GM12878 (cell line): Measurements from ENCODE around the gene WWOX. TPM values are rescaled to one million over a fixed set of nuclear protein-coding genes. Genes with fewer than 3 reads are reported as not detected.

ENCODE experiments used
- ATAC-seq: fragments of 200-7000 bp; cut with Tn5 transposase; 3 replicates; pipeline ENCODE4 v1.9.1; 2020; ENCODE audit warnings: mild to moderate bottlenecking, moderate library complexity
- BruUV-seq: library from RNA; stranded (reverse); fragments of 400-500 nt; replicated peaks from 2 replicates; lab custom pipeline; 2021; lab: Mats Ljungman, UMichigan
- CTCF ChIA-PET: fragments of 300-600 bp; sonication (Branson Sonifier 250); formaldehyde crosslinking; extraction: SDS; loops from one replicate; lab custom pipeline; 2021; ENCODE audit warnings: inconsistent platforms; lab: Yijun Ruan, JAX
- POLR2A ChIA-PET: fragments of 350-600 bp; formaldehyde crosslinking; extraction: SDS; loops from one replicate; lab custom pipeline; 2021; ENCODE audit warnings: inconsistent platforms; lab: Charles Lee
- RAD21 ChIA-PET: fragments of 300-600 bp; sonication (Branson Sonifier 250); formaldehyde crosslinking; loops from one replicate; lab custom pipeline; 2023; ENCODE audit warnings: antibody characterized with exemption; ENCODE audit not compliant: unreplicated experiment; lab: Charles Lee
- SMC1A ChIA-PET: fragments of 300-600 bp; sonication (Branson Sonifier 250); formaldehyde crosslinking; loops from one replicate; lab custom pipeline; 2023; ENCODE audit not compliant: unreplicated experiment, uncharacterized antibody; lab: Charles Lee
- DNase-seq: peaks from one replicate; pipeline ENCODE4 v3.0.0-alpha.2; 2011; ENCODE audit warnings: low read depth, low spot score
- FAIRE-seq: peaks from 3 replicates; lab custom pipeline; 2011; peaks lifted over from hg19 to GRCh38; lab: Jason Lieb, UNC
- H2AFZ ChIP-seq: 2 replicates; pipeline ENCODE4 v1.6.0; 2011; ENCODE audit warnings: low read depth, low read length, control low read depth; ENCODE audit not compliant: control insufficient read depth
- H3K27ac ChIP-seq: 2 replicates; pipeline ENCODE4 v1.5.1; 2011; ENCODE audit warnings: control low read depth; ENCODE audit not compliant: control insufficient read depth, insufficient read depth
- H3K27me3 ChIP-seq, 2 experiments: replicated peaks in 1 of 2; 2 replicates each; pipeline versions ENCODE4 v1.6.0 to v1.6.1; 2011; ENCODE audit warnings: low read length in 1 of 2; ENCODE audit not compliant: control insufficient read depth in 2 of 2, insufficient read depth in 2 of 2
- H3K36me3 ChIP-seq, 2 experiments: 2 replicates each; pipeline ENCODE4 v1.5.1; 2011; ENCODE audit warnings: low read length in 1 of 2; ENCODE audit not compliant: control insufficient read depth in 2 of 2, insufficient read depth in 2 of 2
- H3K4me1 ChIP-seq: 2 replicates; pipeline ENCODE4 v1.6.1; 2011; ENCODE audit warnings: mild to moderate bottlenecking, low read length, moderate library complexity, mixed read lengths; ENCODE audit not compliant: control insufficient read depth, insufficient read depth
- H3K4me2 ChIP-seq: 2 replicates; pipeline ENCODE4 v1.6.0; 2011; ENCODE audit warnings: control low read depth; ENCODE audit not compliant: control insufficient read depth, insufficient read depth
- H3K4me3 ChIP-seq: fragments of 200-600 bp; sonication (generic); 2 replicates; pipeline ENCODE4 v1.5.1; 2016
- H3K79me2 ChIP-seq: 2 replicates; pipeline ENCODE4 v1.6.0; 2011; ENCODE audit warnings: low read length; ENCODE audit not compliant: control insufficient read depth, insufficient read depth
- H3K9ac ChIP-seq: 2 replicates; pipeline ENCODE4 v1.8.0; 2011; ENCODE audit warnings: low read length, control low read depth, mixed read lengths; ENCODE audit not compliant: control insufficient read depth, insufficient read depth
- H3K9me3 ChIP-seq: replicated peaks from 3 replicates; pipeline ENCODE4 v1.5.1; 2011; ENCODE audit warnings: mild to moderate bottlenecking, low read length; ENCODE audit not compliant: control insufficient read depth, insufficient read depth
- H4K20me1 ChIP-seq: 2 replicates; pipeline ENCODE4 v1.6.0; 2011; ENCODE audit not compliant: control insufficient read depth, insufficient read depth
- CEBPB ChIP-seq, 2 experiments: fragments of 150-350 bp in 1 of 2; IDR thresholded peaks; 2 replicates each; pipeline ENCODE4 v1.6.1; 2012 to 2014; ENCODE audit warnings: low read depth in 2 of 2, low read length in 2 of 2, borderline replicate concordance in 1 of 2, inconsistent platforms in 1 of 2
- CHD1 ChIP-seq: IDR thresholded peaks from 2 replicates; pipeline ENCODE4 v1.6.1; 2012; ENCODE audit warnings: low read depth, low read length, improper control_type of control experiment
- CHD2 ChIP-seq: IDR thresholded peaks from 2 replicates; pipeline ENCODE4 v1.6.1; 2011; ENCODE audit warnings: low read depth, low read length, improper control_type of control experiment, borderline replicate concordance
- FOS ChIP-seq: IDR thresholded peaks from 3 replicates; pipeline ENCODE4 v1.6.1; 2011; ENCODE audit warnings: borderline replicate concordance; ENCODE audit not compliant: insufficient read length; ENCODE audit errors: extremely low read depth
- IRF4 ChIP-seq: IDR thresholded peaks from 2 replicates; pipeline ENCODE4 v1.6.1; 2011; ENCODE audit warnings: low read depth, low read length
- MEF2A ChIP-seq: IDR thresholded peaks from 2 replicates; pipeline ENCODE4 v1.6.1; 2011; ENCODE audit warnings: low read depth, mild to moderate bottlenecking, low read length, moderate library complexity; ENCODE audit not compliant: insufficient read depth
- MTA3 ChIP-seq: IDR thresholded peaks from 2 replicates; pipeline ENCODE4 v1.6.1; 2012; ENCODE audit warnings: low read length, inconsistent platforms, borderline replicate concordance
- NFYA ChIP-seq: IDR thresholded peaks from 2 replicates; pipeline ENCODE4 v1.6.1; 2011; ENCODE audit warnings: low read depth, mild to moderate bottlenecking, low read length, improper control_type of control experiment, borderline replicate concordance
- NKRF ChIP-seq: fragments of 450-650 bp; conservative IDR thresholded peaks from 2 replicates; pipeline ENCODE4 v1.6.1; 2017; ENCODE audit warnings: mild to moderate bottlenecking, moderate library complexity
- RBBP5 ChIP-seq: fragments of 200-600 bp; sonication (generic); conservative IDR thresholded peaks from 2 replicates; pipeline ENCODE4 v1.6.1; 2016
- SMAD5 ChIP-seq: IDR thresholded peaks from 2 replicates; pipeline ENCODE4 v1.6.1; 2016; ENCODE audit warnings: antibody characterized with exemption, low read depth
- SP1 ChIP-seq: IDR thresholded peaks from one replicate; pipeline ENCODE4 v1.6.1; 2011; ENCODE audit warnings: low read depth, low read length
- TARDBP ChIP-seq: IDR thresholded peaks from 2 replicates; pipeline ENCODE4 v1.6.1; 2016; ENCODE audit warnings: borderline replicate concordance
- YY1 ChIP-seq: IDR thresholded peaks from 2 replicates; pipeline ENCODE4 v1.6.1; 2011; ENCODE audit warnings: low read depth, mild to moderate bottlenecking, low read length
- ZZZ3 ChIP-seq: IDR thresholded peaks from 2 replicates; pipeline ENCODE4 v1.6.1; 2011; ENCODE audit warnings: low read depth; ENCODE audit not compliant: control insufficient read depth, insufficient read length
- WGBS: methylation state at CpG from one replicate; pipeline ENCODE4 v1.1.6; 2016; ENCODE audit warnings: low lambda C conversion rate; ENCODE audit not compliant: insufficient replicate concordance, insufficient coverage; ENCODE audit errors: missing lambda C conversion rate; 5-methylcytosine and 5-hydroxymethylcytosine counted together
- in situ Hi-C: fragments of 300-500 bp; cut with MboI; formaldehyde crosslinking; loops from 9 replicates; pipeline ENCODE4 v1.14.3; 2018; ENCODE audit warnings: mixed read lengths
- intact Hi-C: fragments of 100-400 bp; cut with micrococcal nuclease; formaldehyde crosslinking; loops from one replicate; pipeline ENCODE4 v1.14.2; 2022; ENCODE audit not compliant: unreplicated experiment
- polyA plus RNA-seq, 11 experiments: library from polyadenylated mRNA; depleted of rRNA in 4 of 11; unstranded in 6 of 11; stranded (reverse) in 5 of 11; fragments of >200 nt; fragmentation: Nextera tagmentation in 4 of 11; fragmentation: Illumina TruSeq in 1 of 11; extraction: Ambion mirVana in 4 of 11; extraction: Trizol in 1 of 11; gene quantifications; 1 replicate in 1 of 11; 2 replicates in 10 of 11; pipeline versions ENCODE4 v1.2.1 to v1.2.3, GENCODE V29; 2011 to 2016; ENCODE audit warnings: inconsistent platforms in 2 of 11, missing spikeins in 2 of 11, low read depth in 1 of 11
- total RNA-seq, 4 experiments: library from RNA; depleted of rRNA in 3 of 4; stranded (reverse); fragments of >200 nt in 3 of 4; fragmentation: Illumina TruSeq in 1 of 4; extraction: Trizol in 1 of 4; gene quantifications; 2 replicates each; pipeline versions ENCODE4 v1.2.1 to v1.2.3, GENCODE V29; 2013 to 2021

The WWOX gene
- total and polyA plus RNA-seq, 10 of the 15 experiments (the other 5 are each of a cell fraction or from before 2014, with no cell fraction given) = 2.8 to 24.4 (median 17.8) TPM

GRCh38 chr16:78647491-78647890 lies 548.0 kb downstream of the WWOX start:
- ATAC-seq (no peak), DNase-seq (no peak), FAIRE-seq (no peak)
- Histone ChIP-seq H3K27me3 (no peaks in the 10 kb centered on the region), H3K9me3 (no peaks in the 10 kb centered on the region), H4K20me1 (no peaks in the 10 kb centered on the region), H3K4me3 (no peak overlapping the region), H3K4me1 (no peaks in the 10 kb centered on the region), H3K9ac (no peak overlapping the region), H3K4me2 (no peak overlapping the region), H3K79me2 (no peaks in the 10 kb centered on the region), H3K36me3 (no peaks in the 10 kb centered on the region), H3K27ac (no peak overlapping the region), H2AFZ (no peak overlapping the region)
- SMC1A ChIA-PET = no interaction called here
- intact Hi-C loops (no loop called here), in situ Hi-C loops (no loop called here)
- POLR2A ChIA-PET = no interaction called here
- no peak for TF ChIP-seq CHD2
- TF ChIP-seq SMAD5 = no peak
- TF ChIP-seq NFYA = no peak
- TF ChIP-seq YY1 = no peak
- no peak for TF ChIP-seq ZZZ3
- no peak for TF ChIP-seq SP1
- TF ChIP-seq MEF2A = no peak
- no peak for TF ChIP-seq NKRF
- TF ChIP-seq CHD1 = no peak
- no peak for TF ChIP-seq FOS
- no peak for TF ChIP-seq TARDBP
- TF ChIP-seq MTA3 = no peak
- no peak for TF ChIP-seq CEBPB (IDR thresholded peaks at IDR 0.05; ENCODE audit: borderline replicate concordance in 1 of 2, low read depth in 2 of 2, low read length in 2 of 2)
- no peak for TF ChIP-seq RBBP5
- TF ChIP-seq IRF4 = no peak
- WGBS = 43% methylated on average over 2 of the region's 2 CpGs
- BruUV-seq = no TSS peak
- CTCF ChIA-PET = no interaction called here
- RAD21 ChIA-PET = no interaction called here
